Common myeloid progenitor, CD34-positive (primary cell): Measurements from ENCODE around the gene COL4A2.
A peak's percentile ranks its signal among the peaks of the same experiment; 100 is the strongest.

Source experiments
- CTCF ChIA-PET: fragments of 350-600 bp; sonication (Branson Sonifier 250); formaldehyde crosslinking; loops from one replicate; lab custom pipeline; 2021; ENCODE audit warnings: antibody characterized with exemption; lab: Charles Lee
- POLR2A ChIA-PET: fragments of 350-600 bp; sonication (Branson Sonifier 250); formaldehyde crosslinking; loops from one replicate; lab custom pipeline; 2021; ENCODE audit warnings: antibody characterized with exemption; lab: Charles Lee
- DNase-seq, 3 donors: peaks; one replicate each; pipeline versions ENCODE4 v3.0.0 to v3.0.0-alpha.2; 2013
- H3K27ac ChIP-seq, 2 experiments: 1 replicate in 1 of 2; 2 replicates in 1 of 2; pipeline ENCODE4 v1.7.0; 2013; ENCODE audit warnings: inconsistent platforms in 2 of 2, low read length in 2 of 2, mild to moderate bottlenecking in 2 of 2, low read depth in 1 of 2, moderate library complexity in 1 of 2; ENCODE audit not compliant: severe bottlenecking in 2 of 2, insufficient read depth in 1 of 2, poor library complexity in 1 of 2
- H3K27me3 ChIP-seq, 5 experiments: replicated peaks in 2 of 5; 1 replicate in 3 of 5; 2 replicates in 2 of 5; pipeline versions ENCODE4 v1.6.1 to v1.7.0; 2013; ENCODE audit warnings: low read length in 4 of 5, mild to moderate bottlenecking in 2 of 5, moderate library complexity in 2 of 5, inconsistent platforms in 1 of 5; ENCODE audit not compliant: insufficient read depth in 5 of 5, control insufficient read depth in 4 of 5
- H3K36me3 ChIP-seq, 4 experiments: 1 replicate in 2 of 4; 2 replicates in 2 of 4; pipeline versions ENCODE4 v1.6.1 to v1.7.0; 2013; ENCODE audit warnings: low read length in 3 of 4, control low read depth in 1 of 4, mild to moderate bottlenecking in 1 of 4; ENCODE audit not compliant: control insufficient read depth in 4 of 4, insufficient read depth in 4 of 4
- H3K4me1 ChIP-seq, 4 experiments: 1 replicate in 3 of 4; 2 replicates in 1 of 4; pipeline versions ENCODE4 v1.6.1 to v1.7.1; 2013; ENCODE audit warnings: low read length in 3 of 4, mild to moderate bottlenecking in 3 of 4, control low read depth in 1 of 4, inconsistent platforms in 1 of 4, moderate library complexity in 1 of 4; ENCODE audit not compliant: control insufficient read depth in 4 of 4, insufficient read depth in 4 of 4; ENCODE audit errors: control extremely low read depth in 1 of 4
- H3K4me3 ChIP-seq, 7 experiments: 1 replicate in 4 of 7; 2 replicates in 3 of 7; pipeline versions ENCODE4 v1.5.1 to v1.7.0; 2013; ENCODE audit warnings: mild to moderate bottlenecking in 7 of 7, low read length in 6 of 7, moderate library complexity in 6 of 7, inconsistent platforms in 2 of 7, low read depth in 2 of 7, control low read depth in 1 of 7; ENCODE audit not compliant: insufficient read depth in 4 of 7, control insufficient read depth in 1 of 7; ENCODE audit errors: extremely low read depth in 1 of 7
- H3K9me3 ChIP-seq, 5 experiments: 1 replicate in 4 of 5; 2 replicates in 1 of 5; pipeline versions ENCODE4 v1.6.1 to v1.7.1; 2013; ENCODE audit warnings: low read length in 4 of 5, mild to moderate bottlenecking in 2 of 5, inconsistent platforms in 1 of 5, low read depth in 1 of 5, moderate library complexity in 1 of 5; ENCODE audit not compliant: control insufficient read depth in 4 of 5, insufficient read depth in 2 of 5; ENCODE audit errors: control extremely low read depth in 1 of 5
- WGBS: methylation state at CpG from one replicate; pipeline ENCODE4 v1.1.5; 2013; ENCODE audit not compliant: insufficient coverage; 5-methylcytosine and 5-hydroxymethylcytosine counted together

Gene COL4A2

DNA sequence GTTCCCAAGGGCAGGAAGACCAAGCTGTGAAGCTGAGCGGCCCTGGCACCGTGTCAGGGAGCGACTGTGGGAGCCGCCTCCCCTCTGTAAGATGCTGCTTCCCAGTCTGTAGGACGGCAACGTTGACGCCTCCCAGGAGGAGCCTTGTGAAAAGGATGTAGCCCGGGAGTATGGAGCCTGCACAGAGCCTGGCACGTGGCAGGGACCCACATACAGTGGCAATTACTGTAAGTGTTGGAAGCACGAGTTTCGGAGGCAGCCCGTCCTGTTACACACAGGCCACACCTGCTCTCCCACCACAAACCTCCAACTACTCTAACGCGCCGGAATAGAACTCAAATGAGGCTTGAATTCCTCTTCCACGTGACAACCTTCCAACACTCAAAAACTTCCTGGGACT is 247.9 kb downstream of the COL4A2 start:
- CTCF ChIA-PET = interaction anchor here (0.9 kb wide), 1 partner anchor 99 kb away, joined by 3 read pairs; no protein-coding TSS in a partner anchor
- H3K27ac ChIP-seq = no peak overlapping the region
- DNase-seq = no peak
- H3K4me3 ChIP-seq = no peak overlapping the region
- H3K4me1 ChIP-seq = peaks cover 0 to 12% (median 6%) of the 10 kb centered on the region in 4 experiments
- 92% methylated on average over 12 of the region's 16 CpGs for WGBS
- H3K9me3 ChIP-seq = peaks cover 0 to 13% (median 3%) of the 10 kb centered on the region in 5 experiments
- no peaks in the 10 kb centered on the region for H3K36me3 ChIP-seq
- POLR2A ChIA-PET = no interaction called here
- peaks cover 0 to 4% (median under 1%) of the 10 kb centered on the region in 5 experiments for H3K27me3 ChIP-seq

DNA sequence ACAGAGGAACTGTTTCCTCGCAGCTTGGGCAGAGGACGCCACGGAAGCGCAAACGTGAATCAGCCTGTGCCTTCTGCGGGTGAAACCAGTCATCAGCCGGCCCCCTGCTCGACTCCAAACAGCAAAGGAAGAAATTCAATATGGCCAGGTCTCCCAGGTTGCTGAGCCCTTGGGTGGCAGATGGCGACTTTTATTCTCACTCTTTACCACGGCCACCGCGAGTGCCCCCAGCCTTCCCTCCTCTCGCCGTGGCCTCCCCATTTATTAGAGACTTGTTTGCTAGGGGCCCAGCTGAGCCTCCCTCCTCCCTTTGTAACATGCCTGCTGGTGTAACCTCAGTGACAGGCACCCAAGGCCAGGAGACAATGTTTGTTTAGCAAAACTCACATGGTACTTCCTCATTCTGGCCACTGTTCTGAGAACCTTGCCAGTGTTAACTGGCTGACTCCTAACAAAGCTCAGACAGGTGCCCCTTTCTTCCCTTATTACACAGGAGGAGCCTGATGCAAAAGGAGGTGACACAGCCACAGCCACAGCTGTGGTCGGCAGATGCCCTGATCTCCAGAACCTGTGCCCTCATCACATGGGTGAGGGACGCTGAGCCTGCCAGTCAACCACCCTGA is 248.6 kb downstream of the COL4A2 start:
- peaks cover 0 to 13% (median 3%) of the 10 kb centered on the region in 5 experiments for H3K9me3 ChIP-seq
- CTCF ChIA-PET = no interaction called here
- H3K4me3 ChIP-seq = no peak overlapping the region
- H3K36me3 ChIP-seq = no peaks in the 10 kb centered on the region
- POLR2A ChIA-PET = no interaction called here
- H3K27me3 ChIP-seq = peaks cover 0 to 9% (median 2%) of the 10 kb centered on the region in 5 experiments
- DNase-seq = peak in 2 of 3 donors; percentile 65 to 67
- 80% methylated on average over 16 of the region's 16 CpGs for WGBS
- peaks cover 0 to 12% (median 7%) of the 10 kb centered on the region in 4 experiments for H3K4me1 ChIP-seq
- no peak overlapping the region for H3K27ac ChIP-seq

DNA sequence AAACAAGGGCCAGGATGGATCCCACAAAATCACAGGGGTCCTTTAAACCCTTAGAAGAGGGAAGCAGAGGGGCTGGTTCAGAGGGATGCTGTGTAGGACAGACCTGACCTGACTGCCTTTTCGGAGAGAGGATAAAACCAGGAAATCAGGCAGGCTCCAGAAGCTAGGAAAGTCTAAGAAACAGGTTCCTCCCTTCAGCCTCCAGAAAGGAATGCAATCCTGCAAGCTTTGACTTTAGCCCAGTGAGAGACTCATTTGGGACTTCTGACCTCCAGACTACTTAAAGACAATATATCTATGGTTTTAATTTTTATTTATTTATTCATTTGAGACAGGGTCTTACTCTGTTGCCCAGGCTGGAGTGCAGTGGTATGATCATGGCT is 249.1 kb downstream of the COL4A2 start:
- Histone ChIP-seq H3K4me1 (peaks cover 0 to 17% (median 12%) of the 10 kb centered on the region in 4 experiments), H3K4me3 (no peak overlapping the region), H3K9me3 (peaks cover 0 to 13% (median 3%) of the 10 kb centered on the region in 5 experiments), H3K36me3 (no peaks in the 10 kb centered on the region), H3K27ac (no peak overlapping the region), H3K27me3 (peaks cover 0 to 14% (median 3%) of the 10 kb centered on the region in 5 experiments)
- WGBS = 78% methylated on average over 1 of the region's 1 CpG
- ChIA-PET CTCF (no interaction called here), POLR2A (no interaction called here)
- DNase-seq = no peak

DNA sequence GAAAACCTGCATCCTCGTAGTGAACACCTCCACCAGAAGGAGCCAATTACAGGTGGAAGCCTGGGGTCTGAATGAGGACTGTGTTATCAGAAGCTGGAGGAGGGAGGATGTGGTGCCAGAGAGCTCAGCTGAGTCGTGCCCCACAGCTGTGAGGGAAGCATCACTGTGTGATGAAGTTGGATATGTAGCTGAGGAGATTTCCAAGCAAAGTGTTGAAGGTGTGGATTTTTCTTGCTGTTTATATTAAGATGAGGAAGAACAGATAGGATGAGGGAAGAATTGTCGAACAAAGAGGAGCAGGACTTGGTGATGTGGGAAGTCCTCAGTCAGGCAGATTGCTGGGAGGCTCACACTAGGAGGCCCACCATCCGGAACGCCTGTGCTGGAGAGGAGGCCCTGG is 250.0 kb downstream of the COL4A2 start:
- peaks cover 0 to 17% (median 5%) of the 10 kb centered on the region in 5 experiments for H3K27me3 ChIP-seq
- H3K9me3 ChIP-seq = peaks cover 0 to 13% (median 3%) of the 10 kb centered on the region in 5 experiments
- ChIA-PET POLR2A (interaction anchor here (0.6 kb wide), 1 partner anchor 992 kb away, joined by 8 read pairs; no protein-coding TSS in a partner anchor), CTCF (no interaction called here)
- no peak overlapping the region for H3K4me3 ChIP-seq
- H3K27ac ChIP-seq = no peak overlapping the region
- no peaks in the 10 kb centered on the region for H3K36me3 ChIP-seq
- no peak for DNase-seq
- 97% methylated on average over 5 of the region's 5 CpGs for WGBS
- peaks cover 0 to 24% (median 18%) of the 10 kb centered on the region in 4 experiments for H3K4me1 ChIP-seq

DNA sequence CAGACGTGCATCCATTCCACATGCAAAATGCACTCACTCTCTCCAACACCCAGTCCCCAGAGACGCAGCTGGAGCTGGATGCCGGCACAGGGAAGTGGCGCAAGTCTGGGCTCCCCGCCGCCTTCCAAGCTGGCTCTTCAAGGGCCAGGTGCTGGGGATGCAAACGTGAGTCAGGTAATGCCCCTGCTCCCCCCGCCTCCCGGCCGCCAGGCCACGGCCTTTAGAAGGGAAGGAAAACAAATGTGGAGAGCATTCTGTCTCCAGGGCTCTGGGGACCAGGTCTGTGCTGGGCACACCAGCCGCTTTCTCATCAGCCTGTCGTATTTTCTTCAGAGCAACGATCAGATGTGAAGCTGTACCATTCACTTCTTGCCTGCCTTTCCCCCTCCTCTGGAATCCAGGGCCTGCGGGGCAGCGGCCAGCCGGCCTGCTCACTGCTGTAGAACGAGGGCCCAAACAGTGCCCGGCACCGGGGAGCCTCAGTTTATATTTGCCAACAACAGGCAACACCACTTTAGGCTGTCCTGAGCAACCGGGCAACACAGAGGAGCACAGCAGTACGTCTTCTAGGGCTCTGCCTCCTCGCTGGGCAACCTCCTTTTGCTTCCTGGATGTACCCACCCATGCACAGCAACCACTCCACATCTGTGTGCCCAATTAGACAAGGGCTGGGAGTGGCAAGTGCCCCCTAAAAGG is 250.7 kb downstream of the COL4A2 start:
- DNase-seq = no peak
- WGBS = 98% methylated on average over 17 of the region's 23 CpGs
- H3K27ac ChIP-seq = no peak overlapping the region
- no peaks in the 10 kb centered on the region for H3K36me3 ChIP-seq
- peaks cover 0 to 17% (median 5%) of the 10 kb centered on the region in 5 experiments for H3K27me3 ChIP-seq
- CTCF ChIA-PET = no interaction called here
- no peak overlapping the region for H3K4me3 ChIP-seq
- POLR2A ChIA-PET = interaction anchor here (0.6 kb wide), 1 partner anchor 993 kb away, joined by 8 read pairs; no protein-coding TSS in a partner anchor
- peaks cover 0 to 13% (median 3%) of the 10 kb centered on the region in 5 experiments for H3K9me3 ChIP-seq
- H3K4me1 ChIP-seq = peaks cover 0 to 31% (median 25%) of the 10 kb centered on the region in 4 experiments

DNA sequence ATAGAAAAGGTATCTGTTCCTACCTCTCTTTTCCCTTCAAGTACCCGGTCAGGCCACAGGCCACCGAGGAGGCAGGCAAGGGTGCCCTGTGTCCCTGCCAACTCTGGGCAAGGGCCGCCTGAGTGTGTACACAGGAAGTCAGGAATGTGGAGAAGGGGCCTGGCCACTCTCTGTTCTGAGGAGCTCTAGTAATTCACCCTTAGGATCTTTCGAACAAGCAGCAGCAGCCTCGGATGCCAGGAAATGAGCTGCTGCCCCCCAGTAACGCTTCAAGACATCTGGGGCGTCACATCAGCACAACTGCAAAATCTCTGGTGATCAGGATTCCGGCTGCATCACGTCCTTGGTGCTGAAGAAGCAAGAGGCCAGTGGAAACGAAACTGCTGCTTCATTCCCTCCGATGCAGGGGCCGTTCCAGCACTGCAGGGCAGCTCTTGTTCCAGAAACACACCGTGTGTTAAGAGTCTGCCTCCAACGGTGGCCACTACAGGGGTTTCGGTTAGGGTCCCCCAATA is 252.4 kb downstream of the COL4A2 start:
- H3K27me3 ChIP-seq = peaks cover 2 to 25% (median 5%) of the 10 kb centered on the region in 5 experiments
- ChIA-PET CTCF (no interaction called here), POLR2A (no interaction called here)
- peaks cover 0 to 32% (median 26%) of the 10 kb centered on the region in 4 experiments for H3K4me1 ChIP-seq
- no peak overlapping the region for H3K4me3 ChIP-seq
- no peaks in the 10 kb centered on the region for H3K36me3 ChIP-seq
- H3K9me3 ChIP-seq = peaks cover 0 to 13% (median 3%) of the 10 kb centered on the region in 5 experiments
- H3K27ac ChIP-seq = no peak overlapping the region
- no peak for DNase-seq
- WGBS = over 99% methylated on average over 11 of the region's 15 CpGs
